Body of pancreas (tissue), 4 donors: ENCODE results near the gene FOXP1.

Source experiments
- CTCF ChIP-seq, 7 experiments: fragments of 450-650 bp in 4 of 7; fragments of 200-600 bp in 3 of 7; sonication (generic) in 3 of 7; IDR thresholded peaks; one replicate each; pipeline ENCODE4 v1.5.1; 2016 to 2019; ENCODE audit warnings: antibody characterized with exemption in 7 of 7
- POLR2A ChIP-seq, 3 donors: fragments of 450-650 bp; IDR thresholded peaks; one replicate each; pipeline ENCODE4 v1.6.1; 2016; ENCODE audit warnings: antibody characterized with exemption in 3 of 3, mild to moderate bottlenecking in 2 of 3

DNA sequence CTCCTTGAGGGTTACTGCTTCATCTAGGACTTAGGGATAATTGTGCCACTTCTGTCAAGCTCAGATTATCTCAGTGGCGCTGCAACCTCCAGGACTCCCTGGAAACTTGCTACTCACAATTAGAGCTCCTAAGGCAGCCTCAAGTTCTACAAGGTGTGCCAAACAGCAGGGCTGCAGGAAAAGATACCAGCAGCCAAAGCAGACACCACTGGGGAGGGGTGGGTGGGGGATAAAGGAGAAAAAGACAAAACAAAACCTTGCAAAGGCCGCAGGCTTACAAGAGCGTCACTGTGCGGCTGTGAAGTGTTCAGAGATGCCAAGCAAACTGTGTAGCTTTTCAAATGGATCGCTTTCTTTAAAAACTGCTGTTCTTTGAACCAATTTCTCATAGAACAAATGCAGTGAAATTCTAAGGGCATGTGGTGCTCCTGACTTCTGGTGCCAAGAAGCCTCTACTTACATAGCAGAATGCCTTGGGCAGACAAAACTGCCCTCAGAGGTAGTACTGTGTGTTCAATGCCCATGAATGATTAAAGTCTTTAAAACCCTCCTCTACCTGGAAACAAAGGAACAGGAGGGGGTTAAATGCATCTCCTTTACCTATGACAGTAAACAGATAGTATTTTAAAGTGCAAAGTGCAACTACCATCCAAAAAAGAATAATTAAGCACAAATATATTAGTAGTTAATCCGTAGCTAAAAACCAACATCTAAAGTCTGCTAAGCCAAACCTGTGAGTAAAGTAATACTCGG lies 353.4 kb downstream of the FOXP1 start:
- TF ChIP-seq CTCF (IDR thresholded peaks at IDR 0.05) (no peak), POLR2A (IDR thresholded peaks at IDR 0.05) (no peak)
